MM.1S (cell line): ENCODE results near the gene GNPTG.

Source experiments
- EZH2 ChIP-seq: fragments of 300-600 bp; sonication (generic); optimal IDR thresholded peaks from 2 replicates; pipeline ENCODE3; 2017; ENCODE audit warnings: low read depth, mild to moderate bottlenecking, antibody characterized with exemption, low read length, mixed read lengths
- EZH2phosphoT487 ChIP-seq: fragments of 300-600 bp; sonication (generic); IDR thresholded peaks from 2 replicates; pipeline ENCODE4 v1.6.1; 2018; ENCODE audit warnings: antibody characterized with exemption, low read length
- TF ChIP-seq, protein P1 (sequence below): fragments of 300-600 bp; sonication (generic); IDR thresholded peaks from 2 replicates; pipeline ENCODE4 v1.5.1; 2016; ENCODE audit warnings: antibody characterized with exemption, low read length, mixed read lengths

GRCh38 chr16:1401061-1401757 lies 49.5 kb downstream of the GNPTG start:
- TF ChIP-seq, protein P1, sequence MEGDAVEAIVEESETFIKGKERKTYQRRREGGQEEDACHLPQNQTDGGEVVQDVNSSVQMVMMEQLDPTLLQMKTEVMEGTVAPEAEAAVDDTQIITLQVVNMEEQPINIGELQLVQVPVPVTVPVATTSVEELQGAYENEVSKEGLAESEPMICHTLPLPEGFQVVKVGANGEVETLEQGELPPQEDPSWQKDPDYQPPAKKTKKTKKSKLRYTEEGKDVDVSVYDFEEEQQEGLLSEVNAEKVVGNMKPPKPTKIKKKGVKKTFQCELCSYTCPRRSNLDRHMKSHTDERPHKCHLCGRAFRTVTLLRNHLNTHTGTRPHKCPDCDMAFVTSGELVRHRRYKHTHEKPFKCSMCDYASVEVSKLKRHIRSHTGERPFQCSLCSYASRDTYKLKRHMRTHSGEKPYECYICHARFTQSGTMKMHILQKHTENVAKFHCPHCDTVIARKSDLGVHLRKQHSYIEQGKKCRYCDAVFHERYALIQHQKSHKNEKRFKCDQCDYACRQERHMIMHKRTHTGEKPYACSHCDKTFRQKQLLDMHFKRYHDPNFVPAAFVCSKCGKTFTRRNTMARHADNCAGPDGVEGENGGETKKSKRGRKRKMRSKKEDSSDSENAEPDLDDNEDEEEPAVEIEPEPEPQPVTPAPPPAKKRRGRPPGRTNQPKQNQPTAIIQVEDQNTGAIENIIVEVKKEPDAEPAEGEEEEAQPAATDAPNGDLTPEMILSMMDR, result no peak
- TF ChIP-seq EZH2 (no peak), EZH2phosphoT487 (no peak)
